BLaER1 (cell line): ENCODE measurements around the gene BNC2.

ENCODE experiments used
- H3K27ac ChIP-seq: shearing (Covaris generic); formaldehyde crosslinking; 2 replicates; pipeline ENCODE4 v1.8.1; 2022
- H3K27me3 ChIP-seq: shearing (Covaris generic); formaldehyde crosslinking; 2 replicates; pipeline ENCODE4 v1.8.1; 2022
- H3K36me3 ChIP-seq: shearing (Covaris generic); formaldehyde crosslinking; 2 replicates; pipeline ENCODE4 v1.8.1; 2022
- H3K4me1 ChIP-seq: shearing (Covaris generic); formaldehyde crosslinking; 2 replicates; pipeline ENCODE4 v1.8.1; 2022
- H3K4me2 ChIP-seq: shearing (Covaris generic); formaldehyde crosslinking; 2 replicates; pipeline ENCODE4 v1.8.1; 2022
- H3K4me3 ChIP-seq: shearing (Covaris generic); formaldehyde crosslinking; 2 replicates; pipeline ENCODE4 v1.8.1; 2022
- H3K9ac ChIP-seq: shearing (Covaris generic); formaldehyde crosslinking; 2 replicates; pipeline ENCODE4 v1.8.1; 2022
- H3K9me3 ChIP-seq: shearing (Covaris generic); formaldehyde crosslinking; 2 replicates; pipeline ENCODE4 v1.8.1; 2022
- H4K20me1 ChIP-seq: shearing (Covaris generic); formaldehyde crosslinking; 2 replicates; pipeline ENCODE4 v1.8.1; 2022
- Cebpa-rat ChIP-seq: shearing (Covaris generic); IDR thresholded peaks from 2 replicates; pipeline ENCODE4 v1.8.1; 2022

The BNC2 gene

GRCh38 chr9:16519001-16519400 lies 351.5 kb downstream of the BNC2 start:
- Histone ChIP-seq H3K36me3 (peaks cover 44% of the 10 kb centered on the region), H3K27ac (no peak overlapping the region), H3K4me1 (peaks cover 18% of the 10 kb centered on the region), H3K4me3 (no peak overlapping the region), H3K4me2 (no peak overlapping the region), H4K20me1 (no peaks in the 10 kb centered on the region), H3K27me3 (no peaks in the 10 kb centered on the region), H3K9ac (no peak overlapping the region), H3K9me3 (peaks cover 23% of the 10 kb centered on the region)
- no peak for TF ChIP-seq Cebpa-rat

- H3K4me2 ChIP-seq: no peak overlapping the region
- peaks cover 27% of the 10 kb centered on the region for H3K36me3 ChIP-seq
- H3K9ac ChIP-seq: no peak overlapping the region
- H3K27me3 ChIP-seq: no peaks in the 10 kb centered on the region
- H3K4me3 ChIP-seq: no peak overlapping the region
- H3K27ac ChIP-seq: no peak overlapping the region
- no peak for TF ChIP-seq Cebpa-rat
- H3K9me3 ChIP-seq: peaks cover 2% of the 10 kb centered on the region
- H3K4me1 ChIP-seq: peaks cover 8% of the 10 kb centered on the region
- H4K20me1 ChIP-seq: no peaks in the 10 kb centered on the region
These were observed 353.6 kb downstream of the BNC2 start for GRCh38 chr9:16516891-16517290.

GRCh38 chr9:16515879-16516301 lies 354.6 kb downstream of the BNC2 start:
- TF ChIP-seq Cebpa-rat: no peak
- Histone ChIP-seq H4K20me1 (no peaks in the 10 kb centered on the region), H3K4me1 (peaks cover 6% of the 10 kb centered on the region), H3K9ac (no peak overlapping the region), H3K36me3 (peaks cover 23% of the 10 kb centered on the region), H3K9me3 (no peaks in the 10 kb centered on the region), H3K27me3 (no peaks in the 10 kb centered on the region), H3K4me3 (no peak overlapping the region), H3K4me2 (no peak overlapping the region), H3K27ac (no peak overlapping the region)

- Histone ChIP-seq H3K36me3 (peaks cover 20% of the 10 kb centered on the region), H3K4me3 (no peak overlapping the region), H3K4me1 (peaks cover 6% of the 10 kb centered on the region), H3K27ac (no peak overlapping the region), H3K27me3 (no peaks in the 10 kb centered on the region), H3K9ac (no peak overlapping the region), H3K4me2 (no peak overlapping the region), H3K9me3 (no peaks in the 10 kb centered on the region), H4K20me1 (no peaks in the 10 kb centered on the region)
- TF ChIP-seq Cebpa-rat: no peak
These were observed 355.3 kb downstream of the BNC2 start for GRCh38 chr9:16515207-16515606.

- Histone ChIP-seq H3K9me3 (no peaks in the 10 kb centered on the region), H3K27ac (no peak overlapping the region), H3K4me3 (no peak overlapping the region), H3K9ac (no peak overlapping the region), H4K20me1 (no peaks in the 10 kb centered on the region), H3K4me1 (peaks cover 6% of the 10 kb centered on the region), H3K36me3 (peaks cover 9% of the 10 kb centered on the region), H3K27me3 (no peaks in the 10 kb centered on the region), H3K4me2 (0 out of 2 replicates have a peak overlapping the region, but pooled peaks have one; percentile 7)
- no peak for TF ChIP-seq Cebpa-rat
These were observed 356.3 kb downstream of the BNC2 start for GRCh38 chr9:16514131-16514530.

- no peaks in the 10 kb centered on the region for H4K20me1 ChIP-seq
- no peak for TF ChIP-seq Cebpa-rat
These were observed 358.2 kb downstream of the BNC2 start for GRCh38 chr9:16512281-16512680.

GRCh38 chr9:16510482-16510881 lies 360.0 kb downstream of the BNC2 start:
- no peak overlapping the region for H3K27ac ChIP-seq
- peaks cover 4% of the 10 kb centered on the region for H3K36me3 ChIP-seq
- no peak overlapping the region for H3K4me2 ChIP-seq
- H4K20me1 ChIP-seq: no peaks in the 10 kb centered on the region
- no peak overlapping the region for H3K4me3 ChIP-seq
- no peak for TF ChIP-seq Cebpa-rat
- no peak overlapping the region for H3K9ac ChIP-seq
- no peaks in the 10 kb centered on the region for H3K9me3 ChIP-seq
- no peaks in the 10 kb centered on the region for H3K27me3 ChIP-seq
- peaks cover 6% of the 10 kb centered on the region for H3K4me1 ChIP-seq

More at GRCh38 chr9:16512281-16512680, 358.2 kb downstream of the BNC2 start:
- Histone ChIP-seq H3K9me3 (no peaks in the 10 kb centered on the region), H3K36me3 (peaks cover 4% of the 10 kb centered on the region), H3K4me1 (peaks cover 6% of the 10 kb centered on the region), H3K9ac (no peak overlapping the region), H3K27ac (no peak overlapping the region), H3K27me3 (no peaks in the 10 kb centered on the region), H3K4me3 (no peak overlapping the region), H3K4me2 (no peak overlapping the region)

GRCh38 chr9:16509997-16510396 lies 360.5 kb downstream of the BNC2 start:
- no peaks in the 10 kb centered on the region for H3K27me3 ChIP-seq
- no peak overlapping the region for H3K27ac ChIP-seq
- H3K4me2 ChIP-seq: no peak overlapping the region
- no peak overlapping the region for H3K4me3 ChIP-seq
- H4K20me1 ChIP-seq: no peaks in the 10 kb centered on the region
- TF ChIP-seq Cebpa-rat: no peak
- H3K9me3 ChIP-seq: no peaks in the 10 kb centered on the region
- H3K4me1 ChIP-seq: peaks cover 6% of the 10 kb centered on the region
- no peaks in the 10 kb centered on the region; the same call in none of the 2 replicates for H3K36me3 ChIP-seq
- H3K9ac ChIP-seq: no peak overlapping the region

- TF ChIP-seq Cebpa-rat: no peak
- no peaks in the 10 kb centered on the region; the same call in 1 of the 2 replicates for H3K36me3 ChIP-seq
- peaks cover 5% of the 10 kb centered on the region; the same call in 1 of the 2 replicates for H3K4me1 ChIP-seq
- no peak overlapping the region for H3K4me3 ChIP-seq
- no peaks in the 10 kb centered on the region for H3K27me3 ChIP-seq
- no peak overlapping the region for H3K4me2 ChIP-seq
- H3K27ac ChIP-seq: no peak overlapping the region
- H3K9me3 ChIP-seq: no peaks in the 10 kb centered on the region
- H3K9ac ChIP-seq: no peak overlapping the region
- no peaks in the 10 kb centered on the region for H4K20me1 ChIP-seq
These were observed 365.3 kb downstream of the BNC2 start for GRCh38 chr9:16505199-16505598.

GRCh38 chr9:16501726-16502125 lies 368.7 kb downstream of the BNC2 start:
- Histone ChIP-seq H3K9me3 (no peaks in the 10 kb centered on the region), H4K20me1 (no peaks in the 10 kb centered on the region), H3K36me3 (peaks cover 3% of the 10 kb centered on the region; the same call in 1 of the 2 replicates), H3K9ac (no peak overlapping the region), H3K4me2 (no peak overlapping the region), H3K27ac (no peak overlapping the region), H3K4me3 (no peak overlapping the region), H3K4me1 (peaks cover 5% of the 10 kb centered on the region; the same call in 1 of the 2 replicates), H3K27me3 (no peaks in the 10 kb centered on the region)
- no peak for TF ChIP-seq Cebpa-rat

GRCh38 chr9:16501141-16501540 lies 369.3 kb downstream of the BNC2 start:
- H3K4me2 ChIP-seq: no peak overlapping the region
- no peaks in the 10 kb centered on the region for H3K9me3 ChIP-seq
- no peak for TF ChIP-seq Cebpa-rat
- H3K4me3 ChIP-seq: no peak overlapping the region
- peaks cover 5% of the 10 kb centered on the region; the same call in 1 of the 2 replicates for H3K36me3 ChIP-seq
- H3K4me1 ChIP-seq: peaks cover 5% of the 10 kb centered on the region; the same call in 1 of the 2 replicates
- H3K27ac ChIP-seq: no peak overlapping the region
- H4K20me1 ChIP-seq: no peaks in the 10 kb centered on the region
- H3K27me3 ChIP-seq: no peaks in the 10 kb centered on the region
- H3K9ac ChIP-seq: no peak overlapping the region
